CD4-positive, alpha-beta T cell (primary cell): ENCODE measurements around the gene SLC26A9. TPM values are rescaled to one million over a fixed set of nuclear protein-coding genes. Genes with fewer than 3 reads are reported as not detected.
A peak's percentile ranks its signal among the peaks of the same experiment; 100 is the strongest.

Source experiments
- ATAC-seq: fragments of 200-7000 bp; cut with Tn5 transposase; one replicate; pipeline ENCODE4 v1.10.0; 2022; ENCODE audit warnings: mild to moderate bottlenecking; ENCODE audit not compliant: poor library complexity
- CTCF ChIA-PET: fragments of 350-600 bp; sonication (Branson Sonifier 250); formaldehyde crosslinking; loops from one replicate; lab custom pipeline; 2021; ENCODE audit warnings: antibody characterized with exemption, inconsistent platforms; lab: Charles Lee
- POLR2A ChIA-PET: fragments of 350-600 bp; sonication (Branson Sonifier 250); formaldehyde crosslinking; loops from one replicate; lab custom pipeline; 2021; ENCODE audit warnings: antibody characterized with exemption, inconsistent platforms; lab: Charles Lee
- DNase-seq, 14 experiments: peaks; one replicate each; pipeline ENCODE4 v3.0.0-alpha.2; 2013 to 2020; ENCODE audit warnings: mixed read lengths in 2 of 14
- H3K27ac ChIP-seq, 2 donors: one replicate each; pipeline versions ENCODE4 v1.5.1 to v1.7.0; 2013; ENCODE audit warnings: low read length in 2 of 2, low read depth in 1 of 2, mild to moderate bottlenecking in 1 of 2
- H3K27me3 ChIP-seq, 2 experiments: 1 replicate in 1 of 2; 2 replicates in 1 of 2; pipeline versions ENCODE4 v1.6.1 to v1.7.0; 2013; ENCODE audit warnings: low read length in 2 of 2, control low read depth in 1 of 2, mild to moderate bottlenecking in 1 of 2, moderate library complexity in 1 of 2; ENCODE audit not compliant: insufficient read depth in 2 of 2, control insufficient read depth in 1 of 2
- H3K36me3 ChIP-seq: one replicate; pipeline ENCODE4 v1.6.1; 2013; ENCODE audit warnings: low read length, control low read depth; ENCODE audit not compliant: insufficient read depth
- H3K4me1 ChIP-seq: one replicate; pipeline ENCODE4 v1.6.1; 2013; ENCODE audit warnings: low read length, control low read depth; ENCODE audit not compliant: insufficient read depth
- H3K4me3 ChIP-seq: one replicate; pipeline ENCODE4 v1.5.1; 2013; ENCODE audit warnings: mild to moderate bottlenecking, low read length, moderate library complexity
- H3K9me3 ChIP-seq, 2 experiments: 1 replicate in 1 of 2; 2 replicates in 1 of 2; pipeline versions ENCODE4 v1.6.1 to v1.7.0; 2013; ENCODE audit warnings: low read length in 2 of 2, mild to moderate bottlenecking in 2 of 2, control low read depth in 1 of 2, moderate library complexity in 1 of 2; ENCODE audit not compliant: control insufficient read depth in 1 of 2, insufficient read depth in 1 of 2
- H3K27ac Mint-ChIP-seq: one replicate; pipeline ENCODE4 v1.8.0; 2020; ENCODE audit warnings: mixed read lengths
- H3K27me3 Mint-ChIP-seq: one replicate; pipeline ENCODE4 v1.8.0; 2021; ENCODE audit warnings: mixed read lengths
- H3K36me3 Mint-ChIP-seq: one replicate; pipeline ENCODE4 v1.8.0; 2021; ENCODE audit warnings: low read depth, mixed read lengths
- H3K4me1 Mint-ChIP-seq: one replicate; pipeline ENCODE4 v1.8.0; 2021; ENCODE audit warnings: low read depth, mixed read lengths
- H3K4me3 Mint-ChIP-seq: one replicate; pipeline ENCODE4 v1.8.0; 2020; ENCODE audit warnings: mild to moderate bottlenecking, mixed read lengths
- H3K9me3 Mint-ChIP-seq: one replicate; pipeline ENCODE4 v1.8.0; 2020; ENCODE audit warnings: mixed read lengths
- CTCF ChIP-seq: fragments of 200-600 bp; IDR thresholded peaks from one replicate; pipeline ENCODE4 v1.8.0; 2022; ENCODE audit warnings: antibody characterized with exemption, mild to moderate bottlenecking
- intact Hi-C, 2 experiments: fragments of 100-400 bp; cut with DNase I in 1 of 2; cut with micrococcal nuclease in 1 of 2; formaldehyde crosslinking; loops; one replicate each; pipeline versions ENCODE4 v1.15.1 to v1.9.0; 2023 to 2025; cut with DNase I, micrococcal nuclease
- total RNA-seq, 174 experiments: library from RNA in 2 of 174; stranded (reverse) in 2 of 174; gene quantifications; one replicate each; pipeline ENCODE4 v1.2.3 and lab custom pipeline; 2021 to 2026

The SLC26A9 gene
- total RNA-seq, 2 experiments from 2014 or later, result not detected

- no peak for TF ChIP-seq CTCF
- Mint-ChIP-seq H3K9me3 (no peaks in the 10 kb centered on the region), H3K27me3 (peaks cover 18% of the 10 kb centered on the region), H3K4me1 (no peaks in the 10 kb centered on the region), H3K36me3 (no peaks in the 10 kb centered on the region), H3K4me3 (no peak overlapping the region), H3K27ac (no peak overlapping the region)
- no peak for DNase-seq
- POLR2A ChIA-PET, result no interaction called here
- Histone ChIP-seq H3K36me3 (no peaks in the 10 kb centered on the region), H3K4me1 (no peaks in the 10 kb centered on the region), H3K27me3 (peaks cover 0 to 4% of the 10 kb centered on the region in 2 experiments), H3K4me3 (no peak overlapping the region), H3K9me3 (no peaks in the 10 kb centered on the region), H3K27ac (no peak overlapping the region)
- CTCF ChIA-PET, result no interaction called here
- intact Hi-C loops, result no loop called here
- no peak for ATAC-seq
Observed at GRCh38 chr1:205954819-205955404, 11.7 kb upstream of the SLC26A9 start.

GRCh38 chr1:205951746-205952145 lies 8.5 kb upstream of the SLC26A9 start:
- ATAC-seq (no peak), DNase-seq (no peak)
- no peak overlapping the region for H3K4me3 ChIP-seq
- no peaks in the 10 kb centered on the region for H3K4me1 ChIP-seq
- intact Hi-C loops, result no loop called here
- H3K36me3 Mint-ChIP-seq, result no peaks in the 10 kb centered on the region
- no peak for TF ChIP-seq CTCF
- no peaks in the 10 kb centered on the region for H3K9me3 Mint-ChIP-seq
- H3K4me1 Mint-ChIP-seq, result no peaks in the 10 kb centered on the region
- H3K36me3 ChIP-seq, result no peaks in the 10 kb centered on the region
- ChIA-PET CTCF (interaction anchor here (1.1 kb wide), 1 partner anchor 25 kb away, joined by 3 read pairs; no protein-coding TSS in a partner anchor), POLR2A (no interaction called here)
- H3K9me3 ChIP-seq, result no peaks in the 10 kb centered on the region
- H3K27ac ChIP-seq, result no peak overlapping the region
- H3K4me3 Mint-ChIP-seq, result no peak overlapping the region
- H3K27ac Mint-ChIP-seq, result no peak overlapping the region
- no peaks in the 10 kb centered on the region for H3K27me3 Mint-ChIP-seq
- H3K27me3 ChIP-seq, result no peaks in the 10 kb centered on the region

- DNase-seq, result peak in 2 of 14 experiments; percentile 19 to 38
- peaks cover 2% of the 10 kb centered on the region for H3K27me3 Mint-ChIP-seq
- no peak overlapping the region for H3K27ac Mint-ChIP-seq
- H3K4me1 Mint-ChIP-seq, result no peaks in the 10 kb centered on the region
- ChIA-PET POLR2A (no interaction called here), CTCF (no interaction called here)
- no peak overlapping the region for H3K4me3 Mint-ChIP-seq
- Histone ChIP-seq H3K36me3 (no peaks in the 10 kb centered on the region), H3K9me3 (no peaks in the 10 kb centered on the region), H3K27me3 (no peaks in the 10 kb centered on the region), H3K27ac (no peak overlapping the region), H3K4me1 (no peaks in the 10 kb centered on the region), H3K4me3 (no peak overlapping the region)
- TF ChIP-seq CTCF, result no peak
- H3K36me3 Mint-ChIP-seq, result no peaks in the 10 kb centered on the region
- no peak for ATAC-seq
- intact Hi-C loops, result no loop called here
- H3K9me3 Mint-ChIP-seq, result no peaks in the 10 kb centered on the region
Observed at GRCh38 chr1:205950826-205951549, 7.7 kb upstream of the SLC26A9 start.
